Measurements from ENCODE around the gene NLN. TPM values are rescaled to one million over a fixed set of nuclear protein-coding genes. Genes with fewer than 3 reads are reported as not detected.
A peak's percentile ranks its signal among the peaks of the same experiment; 100 is the strongest.

Gene NLN
- total and polyA plus RNA-seq, 2 donors = 2.5 to 7.5 TPM

- H3K4me1 ChIP-seq (ENCODE audit: control insufficient read depth in 2 of 2, insufficient read depth in 2 of 2, low read length in 2 of 2) = no peaks in the 10 kb centered on the region
- WGBS = 96% methylated on average over 1 of the region's 1 CpG
- no peak for DNase-seq (ENCODE audit: low read depth in 6 of 9, low spot score in 9 of 9)
- H3K36me3 ChIP-seq (ENCODE audit: control insufficient read depth in 2 of 2, insufficient read depth in 2 of 2, low read length in 1 of 2) = no peaks in the 10 kb centered on the region
- no peak overlapping the region for H3K27ac ChIP-seq (ENCODE audit: low read depth in 1 of 2, low read length in 1 of 2)
- no peaks in the 10 kb centered on the region for H3K27me3 ChIP-seq (ENCODE audit: control insufficient read depth in 2 of 2, insufficient read depth in 1 of 2, low read length in 1 of 2)
- no peaks in the 10 kb centered on the region for H3K9me3 ChIP-seq (ENCODE audit: control insufficient read depth in 2 of 2, insufficient read depth in 1 of 2, low read length in 1 of 2)
- H3K4me3 ChIP-seq (ENCODE audit: low read length in 2 of 2) = no peak overlapping the region
Observed at GRCh38 chr5:65796269-65796668, 74.3 kb downstream of the NLN start.

- H3K36me3 ChIP-seq (ENCODE audit: control insufficient read depth in 2 of 2, insufficient read depth in 2 of 2, low read length in 1 of 2) = no peaks in the 10 kb centered on the region
- no peak overlapping the region for H3K27ac ChIP-seq (ENCODE audit: low read depth in 1 of 2, low read length in 1 of 2)
- no peaks in the 10 kb centered on the region for H3K27me3 ChIP-seq (ENCODE audit: control insufficient read depth in 2 of 2, insufficient read depth in 1 of 2, low read length in 1 of 2)
- H3K9me3 ChIP-seq (ENCODE audit: control insufficient read depth in 2 of 2, insufficient read depth in 1 of 2, low read length in 1 of 2) = peaks cover 0 to under 1% of the 10 kb centered on the region in 2 donors
- no peak overlapping the region for H3K4me3 ChIP-seq (ENCODE audit: low read length in 2 of 2)
- no peak for DNase-seq (ENCODE audit: low read depth in 6 of 9, low spot score in 9 of 9)
- WGBS = 90% methylated on average over 8 of the region's 8 CpGs
- no peaks in the 10 kb centered on the region for H3K4me1 ChIP-seq (ENCODE audit: control insufficient read depth in 2 of 2, insufficient read depth in 2 of 2, low read length in 2 of 2)
Observed at GRCh38 chr5:65796751-65797316, 74.8 kb downstream of the NLN start.

GRCh38 chr5:65797481-65797880 is 75.5 kb downstream of the NLN start:
- Histone ChIP-seq H3K4me1 (ENCODE audit: control insufficient read depth in 2 of 2, insufficient read depth in 2 of 2, low read length in 2 of 2) (no peaks in the 10 kb centered on the region), H3K9me3 (ENCODE audit: control insufficient read depth in 2 of 2, insufficient read depth in 1 of 2, low read length in 1 of 2) (peaks cover 3 to 7% of the 10 kb centered on the region in 2 donors), H3K27me3 (ENCODE audit: control insufficient read depth in 2 of 2, insufficient read depth in 1 of 2, low read length in 1 of 2) (no peaks in the 10 kb centered on the region), H3K4me3 (ENCODE audit: low read length in 2 of 2) (no peak overlapping the region), H3K27ac (ENCODE audit: low read depth in 1 of 2, low read length in 1 of 2) (no peak overlapping the region), H3K36me3 (ENCODE audit: control insufficient read depth in 2 of 2, insufficient read depth in 2 of 2, low read length in 1 of 2) (peaks cover 2 to 3% of the 10 kb centered on the region in 2 donors)
- 96% methylated on average over 2 of the region's 2 CpGs for WGBS
- DNase-seq (ENCODE audit: low read depth in 6 of 9, low spot score in 9 of 9) = no peak

GRCh38 chr5:65799857-65800256 is 77.9 kb downstream of the NLN start:
- no peaks in the 10 kb centered on the region for H3K27me3 ChIP-seq (ENCODE audit: control insufficient read depth in 2 of 2, insufficient read depth in 1 of 2, low read length in 1 of 2)
- no peak overlapping the region for H3K27ac ChIP-seq (ENCODE audit: low read depth in 1 of 2, low read length in 1 of 2)
- H3K36me3 ChIP-seq (ENCODE audit: control insufficient read depth in 2 of 2, insufficient read depth in 2 of 2, low read length in 1 of 2) = peaks cover 3% of the 10 kb centered on the region in 2 donors
- WGBS = 99% methylated on average over 1 of the region's 1 CpG
- H3K4me3 ChIP-seq (ENCODE audit: low read length in 2 of 2) = no peak overlapping the region
- H3K4me1 ChIP-seq (ENCODE audit: control insufficient read depth in 2 of 2, insufficient read depth in 2 of 2, low read length in 2 of 2) = peaks cover 0 to 4% of the 10 kb centered on the region in 2 donors
- no peak for DNase-seq (ENCODE audit: low read depth in 6 of 9, low spot score in 9 of 9)
- H3K9me3 ChIP-seq (ENCODE audit: control insufficient read depth in 2 of 2, insufficient read depth in 1 of 2, low read length in 1 of 2) = peaks cover 3 to 19% of the 10 kb centered on the region in 2 donors

- no peak overlapping the region for H3K27ac ChIP-seq (ENCODE audit: low read depth in 1 of 2, low read length in 1 of 2)
- WGBS = 93% methylated on average over 3 of the region's 3 CpGs
Observed at GRCh38 chr5:65800775-65801174, 78.8 kb downstream of the NLN start.

GRCh38 chr5:65801352-65801783 is 79.4 kb downstream of the NLN start:
- Histone ChIP-seq H3K36me3 (ENCODE audit: control insufficient read depth in 2 of 2, insufficient read depth in 2 of 2, low read length in 1 of 2) (peaks cover 3% of the 10 kb centered on the region in 2 donors), H3K27me3 (ENCODE audit: control insufficient read depth in 2 of 2, insufficient read depth in 1 of 2, low read length in 1 of 2) (no peaks in the 10 kb centered on the region), H3K9me3 (ENCODE audit: control insufficient read depth in 2 of 2, insufficient read depth in 1 of 2, low read length in 1 of 2) (peaks cover 3 to 19% of the 10 kb centered on the region in 2 donors), H3K4me1 (ENCODE audit: control insufficient read depth in 2 of 2, insufficient read depth in 2 of 2, low read length in 2 of 2) (peaks cover 0 to 4% of the 10 kb centered on the region in 2 donors), H3K27ac (ENCODE audit: low read depth in 1 of 2, low read length in 1 of 2) (no peak overlapping the region), H3K4me3 (ENCODE audit: low read length in 2 of 2) (no peak overlapping the region)
- DNase-seq (ENCODE audit: low read depth in 6 of 9, low spot score in 9 of 9) = no peak
- 94% methylated on average over 3 of the region's 3 CpGs for WGBS

More at GRCh38 chr5:65800775-65801174, 78.8 kb downstream of the NLN start:
- Histone ChIP-seq H3K4me3 (ENCODE audit: low read length in 2 of 2) (no peak overlapping the region), H3K36me3 (ENCODE audit: control insufficient read depth in 2 of 2, insufficient read depth in 2 of 2, low read length in 1 of 2) (peaks cover 3% of the 10 kb centered on the region in 2 donors), H3K4me1 (ENCODE audit: control insufficient read depth in 2 of 2, insufficient read depth in 2 of 2, low read length in 2 of 2) (peaks cover 0 to 4% of the 10 kb centered on the region in 2 donors), H3K9me3 (ENCODE audit: control insufficient read depth in 2 of 2, insufficient read depth in 1 of 2, low read length in 1 of 2) (peaks cover 3 to 19% of the 10 kb centered on the region in 2 donors), H3K27me3 (ENCODE audit: control insufficient read depth in 2 of 2, insufficient read depth in 1 of 2, low read length in 1 of 2) (no peaks in the 10 kb centered on the region)
- DNase-seq (ENCODE audit: low read depth in 6 of 9, low spot score in 9 of 9) = no peak

GRCh38 chr5:65802080-65802479 is 80.1 kb downstream of the NLN start:
- no peak for DNase-seq (ENCODE audit: low read depth in 6 of 9, low spot score in 9 of 9)
- WGBS = 97% methylated on average over 7 of the region's 7 CpGs
- Histone ChIP-seq H3K4me3 (ENCODE audit: low read length in 2 of 2) (no peak overlapping the region), H3K4me1 (ENCODE audit: control insufficient read depth in 2 of 2, insufficient read depth in 2 of 2, low read length in 2 of 2) (peaks cover 0 to 4% of the 10 kb centered on the region in 2 donors), H3K36me3 (ENCODE audit: control insufficient read depth in 2 of 2, insufficient read depth in 2 of 2, low read length in 1 of 2) (peaks cover 3% of the 10 kb centered on the region in 2 donors), H3K9me3 (ENCODE audit: control insufficient read depth in 2 of 2, insufficient read depth in 1 of 2, low read length in 1 of 2) (peaks cover 3 to 19% of the 10 kb centered on the region in 2 donors), H3K27ac (ENCODE audit: low read depth in 1 of 2, low read length in 1 of 2) (no peak overlapping the region), H3K27me3 (ENCODE audit: control insufficient read depth in 2 of 2, insufficient read depth in 1 of 2, low read length in 1 of 2) (no peaks in the 10 kb centered on the region)

- H3K4me3 ChIP-seq (ENCODE audit: low read length in 2 of 2) = no peak overlapping the region
- no peak for DNase-seq (ENCODE audit: low read depth in 6 of 9, low spot score in 9 of 9)
- no peak overlapping the region for H3K27ac ChIP-seq (ENCODE audit: low read depth in 1 of 2, low read length in 1 of 2)
- peaks cover 3 to 19% of the 10 kb centered on the region in 2 donors for H3K9me3 ChIP-seq (ENCODE audit: control insufficient read depth in 2 of 2, insufficient read depth in 1 of 2, low read length in 1 of 2)
- H3K4me1 ChIP-seq (ENCODE audit: control insufficient read depth in 2 of 2, insufficient read depth in 2 of 2, low read length in 2 of 2) = peaks cover 0 to 4% of the 10 kb centered on the region in 2 donors
- no peaks in the 10 kb centered on the region for H3K27me3 ChIP-seq (ENCODE audit: control insufficient read depth in 2 of 2, insufficient read depth in 1 of 2, low read length in 1 of 2)
- H3K36me3 ChIP-seq (ENCODE audit: control insufficient read depth in 2 of 2, insufficient read depth in 2 of 2, low read length in 1 of 2) = peaks cover 3% of the 10 kb centered on the region in 2 donors
- WGBS = 98% methylated on average over 4 of the region's 4 CpGs
Observed at GRCh38 chr5:65802820-65803219, 80.8 kb downstream of the NLN start.

GRCh38 chr5:65803699-65804391 is 81.8 kb downstream of the NLN start:
- whole genome bisulfite sequencing = 73% methylated on average over 5 of the region's 5 CpGs
- peak in 2 of 9 donors; percentile 18 to 52 for DNase-seq (ENCODE audit: low read depth in 6 of 9, low spot score in 9 of 9)
- H3K36me3 ChIP-seq (ENCODE audit: control insufficient read depth in 2 of 2, insufficient read depth in 2 of 2, low read length in 1 of 2) = peaks cover 3% of the 10 kb centered on the region in 2 donors

More at GRCh38 chr5:65803699-65804391, 81.8 kb downstream of the NLN start:
- Histone ChIP-seq H3K9me3 (ENCODE audit: control insufficient read depth in 2 of 2, insufficient read depth in 1 of 2, low read length in 1 of 2) (peaks cover 3 to 19% of the 10 kb centered on the region in 2 donors), H3K4me3 (ENCODE audit: low read length in 2 of 2) (no peak overlapping the region), H3K27ac (ENCODE audit: low read depth in 1 of 2, low read length in 1 of 2) (no peak overlapping the region), H3K4me1 (ENCODE audit: control insufficient read depth in 2 of 2, insufficient read depth in 2 of 2, low read length in 2 of 2) (peaks cover 0 to 4% of the 10 kb centered on the region in 2 donors), H3K27me3 (ENCODE audit: control insufficient read depth in 2 of 2, insufficient read depth in 1 of 2, low read length in 1 of 2) (no peaks in the 10 kb centered on the region)

Measured in thymus (tissue), 11 donors.